Measurements from ENCODE around the gene COLEC12.

DNA sequence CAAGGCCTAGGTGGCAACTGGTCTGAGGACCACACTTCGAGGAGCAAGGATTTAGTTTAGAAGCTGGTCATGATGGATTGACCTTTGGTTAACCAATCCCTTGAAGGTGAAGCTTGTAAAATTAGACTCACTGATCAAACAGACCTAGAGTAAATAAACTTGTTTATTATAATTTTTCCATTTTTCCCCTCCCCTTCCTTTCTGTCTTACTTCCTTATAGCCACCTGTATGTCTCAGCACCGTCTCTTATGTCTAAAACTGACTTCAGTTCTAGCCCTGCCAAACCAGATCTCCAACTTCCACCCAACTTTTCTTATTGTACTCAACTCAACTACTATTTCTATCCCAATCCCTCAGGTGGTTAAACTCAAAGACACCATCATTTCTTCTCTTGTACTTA lies 139.8 kb downstream of the COLEC12 start:
- no peak for TF ChIP-seq POLR2A (IDR thresholded peaks at IDR 0.05; ENCODE audit: low read length)
- no peak for TF ChIP-seq GATA1 (IDR thresholded peaks at IDR 0.05; ENCODE audit: low read depth, low read length)
